HUES6 (cell line): ENCODE data around the gene FKBP1B.
"Not testable (repeated sequence)": the region's sequence is repeated elsewhere in the genome, so short reads cannot be mapped to it uniquely, and the experiment has no call there.

ENCODE experiments used
- H3K27ac ChIP-seq: 2 replicates; pipeline ENCODE4 v1.7.0; 2013; ENCODE audit warnings: low read depth, mild to moderate bottlenecking, low read length, inconsistent platforms
- H3K27me3 ChIP-seq: 2 replicates; pipeline ENCODE4 v1.6.1; 2013; ENCODE audit warnings: low read length; ENCODE audit not compliant: control insufficient read depth, insufficient read depth
- H3K36me3 ChIP-seq: 2 replicates; pipeline ENCODE4 v1.6.1; 2013; ENCODE audit warnings: low read length; ENCODE audit not compliant: control insufficient read depth, insufficient read depth
- H3K4me1 ChIP-seq: 2 replicates; pipeline ENCODE4 v1.6.1; 2013; ENCODE audit warnings: low read length; ENCODE audit not compliant: control insufficient read depth, insufficient read depth
- H3K4me3 ChIP-seq: 2 replicates; pipeline ENCODE4 v1.5.1; 2013; ENCODE audit warnings: low read depth, low read length
- H3K9ac ChIP-seq: one replicate; pipeline ENCODE4 v1.6.1; 2013; ENCODE audit warnings: mild to moderate bottlenecking, low read length
- H3K9me3 ChIP-seq: 2 replicates; pipeline ENCODE4 v1.6.1; 2013; ENCODE audit warnings: low read depth, low read length; ENCODE audit not compliant: control insufficient read depth, insufficient read depth

The FKBP1B gene

GRCh38 chr2:24085200-24085489 is 35.6 kb downstream of the FKBP1B start:
- H3K9me3 ChIP-seq: no peaks in the 10 kb centered on the region
- H3K27me3 ChIP-seq: no peaks in the 10 kb centered on the region
- H3K36me3 ChIP-seq: peaks cover 16% of the 10 kb centered on the region
- H3K4me1 ChIP-seq: peaks cover 7% of the 10 kb centered on the region
- no peak overlapping the region for H3K27ac ChIP-seq
- H3K9ac ChIP-seq: peak overlapping the region; percentile 89
- H3K4me3 ChIP-seq: peak overlapping the region; percentile 80

GRCh38 chr2:24086241-24086640 is 36.7 kb downstream of the FKBP1B start:
- H3K4me1 ChIP-seq: peaks cover 7% of the 10 kb centered on the region
- H3K9ac ChIP-seq: no peak overlapping the region
- H3K36me3 ChIP-seq: peaks cover 15% of the 10 kb centered on the region
- H3K27ac ChIP-seq: no peak overlapping the region
- H3K27me3 ChIP-seq: no peaks in the 10 kb centered on the region
- H3K9me3 ChIP-seq: no peaks in the 10 kb centered on the region
- no peak overlapping the region for H3K4me3 ChIP-seq

GRCh38 chr2:24087032-24087431 is 37.5 kb downstream of the FKBP1B start:
- peaks cover 10% of the 10 kb centered on the region for H3K36me3 ChIP-seq

DNA sequence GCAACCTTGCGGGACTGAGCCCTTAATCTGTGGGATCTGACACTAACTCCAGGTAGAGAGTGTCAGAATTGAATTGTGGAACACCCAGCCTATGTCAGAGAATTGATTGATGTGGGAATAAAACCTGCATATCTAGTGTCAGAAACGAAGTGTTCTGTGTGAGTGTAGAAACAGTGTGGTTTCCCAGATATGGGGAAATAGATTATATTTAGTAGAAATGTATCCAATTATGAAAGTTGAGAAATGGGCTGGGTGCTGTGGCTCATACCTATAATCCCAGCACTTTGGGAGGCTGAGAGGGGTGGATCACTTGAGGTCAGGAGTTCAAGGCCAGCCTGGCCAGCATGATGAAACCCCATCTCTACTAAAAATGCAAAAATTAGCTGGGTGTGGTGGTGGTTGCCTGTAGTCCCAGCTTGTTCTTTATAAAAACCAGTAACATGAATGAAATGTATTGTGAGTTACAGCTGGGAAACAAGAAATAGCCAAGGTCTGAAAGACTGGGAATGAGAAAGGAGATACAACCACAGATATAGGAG is 39.3 kb downstream of the FKBP1B start:
- H3K9ac ChIP-seq: no peak overlapping the region
- H3K4me1 ChIP-seq: no peaks in the 10 kb centered on the region
- H3K27ac ChIP-seq: no peak overlapping the region
- H3K36me3 ChIP-seq: no peaks in the 10 kb centered on the region
- no peak overlapping the region for H3K4me3 ChIP-seq
- H3K9me3 ChIP-seq: no peaks in the 10 kb centered on the region
- H3K27me3 ChIP-seq: no peaks in the 10 kb centered on the region

More at GRCh38 chr2:24087032-24087431, 37.5 kb downstream of the FKBP1B start:
- Histone ChIP-seq H3K9me3 (no peaks in the 10 kb centered on the region), H3K27ac (no peak overlapping the region), H3K9ac (no peak overlapping the region), H3K27me3 (no peaks in the 10 kb centered on the region), H3K4me1 (peaks cover 7% of the 10 kb centered on the region), H3K4me3 (no peak overlapping the region)

DNA sequence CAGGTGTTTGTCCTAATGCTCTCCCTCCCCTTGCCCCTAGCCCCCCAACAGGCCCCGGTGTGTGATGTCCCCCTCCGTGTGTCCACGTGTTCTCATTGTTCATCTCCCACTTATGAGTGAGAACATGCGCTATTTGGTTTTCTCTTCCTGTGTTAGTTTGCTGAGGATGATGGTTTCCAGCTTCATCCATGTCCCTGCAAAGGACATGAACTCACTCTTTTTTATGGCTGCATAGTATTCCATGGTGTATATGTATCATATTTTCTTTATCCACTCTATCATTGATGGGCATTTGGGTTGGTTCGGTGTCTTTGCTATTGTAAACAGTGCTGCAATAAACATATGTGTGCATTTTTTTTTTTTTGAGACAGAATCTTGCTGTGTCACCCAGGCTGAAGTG is 43.7 kb downstream of the FKBP1B start:
- not testable (repeated sequence) for H3K36me3 ChIP-seq, H3K4me3 ChIP-seq, H3K9ac ChIP-seq, H3K27ac ChIP-seq, H3K9me3 ChIP-seq, H3K27me3 ChIP-seq
- peaks cover 11% of the 10 kb centered on the region; the same call in 1 of the 2 replicates for H3K4me1 ChIP-seq

GRCh38 chr2:24095171-24095677 is 45.7 kb downstream of the FKBP1B start:
- Histone ChIP-seq H3K4me1 (peaks cover 11% of the 10 kb centered on the region; the same call in 1 of the 2 replicates), H3K4me3 (peak overlapping the region; percentile 46), H3K9ac (peak overlapping the region; percentile 40)
- not testable (repeated sequence) for H3K36me3 ChIP-seq, H3K27me3 ChIP-seq, H3K27ac ChIP-seq, H3K9me3 ChIP-seq

DNA sequence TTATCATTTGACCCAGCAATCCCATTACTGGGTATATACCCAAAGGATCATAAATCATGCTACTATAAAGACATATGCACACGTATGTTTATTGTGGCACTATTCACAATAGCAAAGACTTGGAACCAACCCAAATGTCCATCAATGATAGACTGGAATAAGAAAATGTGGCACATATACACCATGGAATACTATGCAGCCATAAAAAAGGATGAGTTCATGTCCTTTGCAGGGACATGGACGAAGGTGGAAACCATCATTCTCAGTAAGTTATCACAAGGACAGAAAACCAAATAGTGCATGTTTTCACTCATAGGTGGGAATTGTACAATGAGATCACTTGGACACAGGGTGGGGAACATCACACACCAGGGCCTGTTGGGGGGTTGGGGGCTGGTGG is 51.2 kb downstream of the FKBP1B start:
- not testable (repeated sequence) for H3K9me3 ChIP-seq, H3K4me1 ChIP-seq, H3K27ac ChIP-seq, H3K36me3 ChIP-seq, H3K27me3 ChIP-seq, H3K9ac ChIP-seq, H3K4me3 ChIP-seq

DNA sequence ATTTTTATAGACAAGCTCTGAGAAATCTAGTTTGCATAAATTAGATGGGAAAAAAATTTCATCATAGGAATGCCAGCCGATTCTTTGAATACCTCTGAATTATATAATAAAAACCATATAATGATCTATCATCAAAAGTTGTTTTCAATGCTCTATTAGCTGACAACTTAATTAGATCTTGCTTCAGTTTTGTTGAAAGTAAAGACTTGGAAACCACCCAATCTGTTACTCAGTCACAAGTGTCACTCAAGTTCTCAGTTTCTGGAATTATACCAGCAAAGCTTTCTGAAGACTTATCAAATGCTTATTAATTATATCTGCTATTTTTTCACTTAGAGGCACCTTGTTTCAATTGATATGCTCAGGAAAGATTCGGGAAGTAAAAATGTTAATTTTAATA is 52.5 kb downstream of the FKBP1B start:
- Histone ChIP-seq H3K9ac (no peak overlapping the region), H3K4me3 (no peak overlapping the region), H3K9me3 (peaks cover 5% of the 10 kb centered on the region; the same call in 1 of the 2 replicates), H3K27ac (no peak overlapping the region), H3K36me3 (no peaks in the 10 kb centered on the region), H3K27me3 (no peaks in the 10 kb centered on the region), H3K4me1 (no peaks in the 10 kb centered on the region)

- Histone ChIP-seq H3K27me3 (no peaks in the 10 kb centered on the region), H3K9me3 (peaks cover 5% of the 10 kb centered on the region; the same call in 1 of the 2 replicates), H3K4me3 (no peak overlapping the region), H3K4me1 (no peaks in the 10 kb centered on the region), H3K27ac (no peak overlapping the region), H3K9ac (no peak overlapping the region), H3K36me3 (no peaks in the 10 kb centered on the region)
Measured at GRCh38 chr2:24102677-24103076, 53.1 kb downstream of the FKBP1B start.

- no peak overlapping the region for H3K27ac ChIP-seq
- no peak overlapping the region for H3K9ac ChIP-seq
- no peak overlapping the region for H3K4me3 ChIP-seq
- peaks cover 5% of the 10 kb centered on the region; the same call in 1 of the 2 replicates for H3K9me3 ChIP-seq
- H3K27me3 ChIP-seq: no peaks in the 10 kb centered on the region
- no peaks in the 10 kb centered on the region for H3K36me3 ChIP-seq
- H3K4me1 ChIP-seq: no peaks in the 10 kb centered on the region
Measured at GRCh38 chr2:24104110-24104650, 54.6 kb downstream of the FKBP1B start.

DNA sequence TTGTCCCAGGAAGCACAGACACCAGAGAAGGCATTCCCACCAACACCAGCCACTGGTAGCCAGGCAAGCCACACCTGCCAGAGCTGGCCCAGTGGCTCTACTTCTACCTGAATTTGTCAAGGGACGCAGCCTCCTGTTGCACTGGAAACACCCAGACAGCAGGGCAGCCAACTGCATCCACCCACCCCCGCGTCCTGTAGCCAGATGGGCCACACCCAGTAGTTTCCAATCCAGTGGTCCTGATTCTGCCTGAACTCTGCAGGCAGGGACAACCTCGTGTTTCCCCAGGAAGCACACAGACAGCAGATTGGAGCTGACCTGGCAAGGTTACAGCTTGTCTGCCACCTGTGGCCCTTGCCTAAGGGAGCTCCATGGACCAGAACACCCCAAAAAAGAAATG is 55.4 kb downstream of the FKBP1B start:
- H3K9ac ChIP-seq: no peak overlapping the region
- H3K36me3 ChIP-seq: no peaks in the 10 kb centered on the region
- peaks cover 5% of the 10 kb centered on the region; the same call in 1 of the 2 replicates for H3K9me3 ChIP-seq
- no peaks in the 10 kb centered on the region for H3K4me1 ChIP-seq
- H3K27ac ChIP-seq: no peak overlapping the region
- H3K27me3 ChIP-seq: no peaks in the 10 kb centered on the region
- H3K4me3 ChIP-seq: no peak overlapping the region
